SJSA1 (cell line): Measurements from ENCODE around the gene SMC6. TPM values are rescaled to one million over a fixed set of nuclear protein-coding genes. Genes with fewer than 3 reads are reported as not detected.
A peak's percentile ranks its signal among the peaks of the same experiment; 100 is the strongest.

Experiments
- DNase-seq, 2 experiments: peaks; one replicate each; pipeline ENCODE4 v3.0.0-alpha.2; 2015 to 2020; ENCODE audit warnings: low spot score in 2 of 2, low read depth in 1 of 2
- H3K27ac ChIP-seq: fragments of 250-450 bp; sonication (Bioruptor Pico); 2 replicates; pipeline ENCODE4 v1.5.1; 2020; ENCODE audit warnings: mild to moderate bottlenecking, moderate library complexity
- H3K27me3 ChIP-seq: fragments of 250-450 bp; sonication (Bioruptor Pico); replicated peaks from 2 replicates; pipeline ENCODE4 v1.5.1; 2020; ENCODE audit warnings: mild to moderate bottlenecking, moderate library complexity
- H3K36me3 ChIP-seq: fragments of 250-450 bp; sonication (Bioruptor Pico); 2 replicates; pipeline ENCODE4 v1.5.1; 2020; ENCODE audit warnings: mild to moderate bottlenecking
- H3K4me1 ChIP-seq: fragments of 250-450 bp; sonication (Bioruptor Pico); replicated peaks from 2 replicates; pipeline ENCODE4 v1.6.1; 2021; ENCODE audit warnings: mild to moderate bottlenecking
- H3K4me3 ChIP-seq: fragments of 250-450 bp; sonication (Bioruptor Pico); 2 replicates; pipeline ENCODE4 v1.5.1; 2020; ENCODE audit warnings: mild to moderate bottlenecking
- H3K9me3 ChIP-seq: fragments of 250-450 bp; sonication (Bioruptor Pico); replicated peaks from 2 replicates; pipeline ENCODE4 v1.5.1; 2020; ENCODE audit warnings: mild to moderate bottlenecking
- total RNA-seq: library from RNA; depleted of rRNA; stranded (reverse); fragments of >200 nt; shearing (Covaris generic); gene quantifications from 2 replicates; pipeline ENCODE4 v1.2.3, GENCODE V29; 2014

Gene SMC6
- total RNA-seq, 1 experiment from 2014 or later, result 35.8 TPM

GRCh38 chr2:17646081-17646554 lies 107.5 kb downstream of the SMC6 start:
- DNase-seq, result peak; percentile 57 to 70
- Histone ChIP-seq H3K4me1 (peaks cover 29% of the 10 kb centered on the region), H3K36me3 (no peaks in the 10 kb centered on the region), H3K4me3 (no peak overlapping the region), H3K27me3 (no peaks in the 10 kb centered on the region), H3K9me3 (no peaks in the 10 kb centered on the region), H3K27ac (no peak overlapping the region)

- H3K9me3 ChIP-seq, result no peaks in the 10 kb centered on the region
- H3K4me1 ChIP-seq, result peaks cover 29% of the 10 kb centered on the region
- peak in 1 of 2 experiments; percentile 4 for DNase-seq
- no peaks in the 10 kb centered on the region for H3K27me3 ChIP-seq
- H3K36me3 ChIP-seq, result no peaks in the 10 kb centered on the region
- no peak overlapping the region for H3K4me3 ChIP-seq
- H3K27ac ChIP-seq, result no peak overlapping the region
Observed at GRCh38 chr2:17644997-17645720, 108.5 kb downstream of the SMC6 start.

- Histone ChIP-seq H3K36me3 (no peaks in the 10 kb centered on the region), H3K27me3 (no peaks in the 10 kb centered on the region), H3K4me3 (no peak overlapping the region), H3K27ac (peak overlapping the region; percentile 34), H3K9me3 (no peaks in the 10 kb centered on the region), H3K4me1 (peaks cover 29% of the 10 kb centered on the region)
- DNase-seq, result peak; percentile 68 to 81
Observed at GRCh38 chr2:17643031-17643615, 110.5 kb downstream of the SMC6 start.

- Histone ChIP-seq H3K27ac (no peak overlapping the region), H3K27me3 (no peaks in the 10 kb centered on the region), H3K4me3 (no peak overlapping the region), H3K36me3 (no peaks in the 10 kb centered on the region), H3K4me1 (peaks cover 24% of the 10 kb centered on the region), H3K9me3 (no peaks in the 10 kb centered on the region)
- DNase-seq, result no peak
Observed at GRCh38 chr2:17640406-17640805, 113.2 kb downstream of the SMC6 start.

- DNase-seq, result no peak
- H3K27ac ChIP-seq, result no peak overlapping the region
Observed at GRCh38 chr2:17638196-17638743, 115.3 kb downstream of the SMC6 start.

GRCh38 chr2:17637131-17637906 lies 116.3 kb downstream of the SMC6 start:
- H3K27ac ChIP-seq, result no peak overlapping the region
- no peak overlapping the region for H3K4me3 ChIP-seq
- no peaks in the 10 kb centered on the region for H3K9me3 ChIP-seq
- no peaks in the 10 kb centered on the region for H3K4me1 ChIP-seq
- no peak for DNase-seq
- no peaks in the 10 kb centered on the region for H3K27me3 ChIP-seq
- H3K36me3 ChIP-seq, result no peaks in the 10 kb centered on the region

More at GRCh38 chr2:17638196-17638743, 115.3 kb downstream of the SMC6 start:
- no peaks in the 10 kb centered on the region for H3K9me3 ChIP-seq
- H3K4me1 ChIP-seq, result peaks cover 9% of the 10 kb centered on the region
- H3K4me3 ChIP-seq, result no peak overlapping the region
- H3K27me3 ChIP-seq, result no peaks in the 10 kb centered on the region
- no peaks in the 10 kb centered on the region for H3K36me3 ChIP-seq

- DNase-seq, result no peak
- H3K4me1 ChIP-seq, result no peaks in the 10 kb centered on the region
- H3K27me3 ChIP-seq, result no peaks in the 10 kb centered on the region
- no peaks in the 10 kb centered on the region for H3K36me3 ChIP-seq
- H3K4me3 ChIP-seq, result no peak overlapping the region
- H3K9me3 ChIP-seq, result no peaks in the 10 kb centered on the region
- no peak overlapping the region for H3K27ac ChIP-seq
Observed at GRCh38 chr2:17636257-17636656, 117.4 kb downstream of the SMC6 start.

- no peak overlapping the region for H3K27ac ChIP-seq
- DNase-seq, result no peak
- H3K9me3 ChIP-seq, result 0 out of 2 replicates have a peak, but pooled peaks cover 3% of the 10 kb centered on the region
- H3K4me3 ChIP-seq, result no peak overlapping the region
- H3K27me3 ChIP-seq, result no peaks in the 10 kb centered on the region
- H3K4me1 ChIP-seq, result no peaks in the 10 kb centered on the region
- no peaks in the 10 kb centered on the region for H3K36me3 ChIP-seq
Observed at GRCh38 chr2:17634997-17635396, 118.6 kb downstream of the SMC6 start.

- H3K27me3 ChIP-seq, result no peaks in the 10 kb centered on the region
- DNase-seq, result no peak
- H3K4me1 ChIP-seq, result no peaks in the 10 kb centered on the region
- H3K9me3 ChIP-seq, result 0 out of 2 replicates have a peak, but pooled peaks cover 3% of the 10 kb centered on the region
- no peak overlapping the region for H3K4me3 ChIP-seq
- no peaks in the 10 kb centered on the region for H3K36me3 ChIP-seq
- H3K27ac ChIP-seq, result no peak overlapping the region
Observed at GRCh38 chr2:17630089-17630488, 123.5 kb downstream of the SMC6 start.

- no peak for DNase-seq
- H3K27me3 ChIP-seq, result no peaks in the 10 kb centered on the region
- H3K4me3 ChIP-seq, result no peak overlapping the region
- H3K27ac ChIP-seq, result no peak overlapping the region
- no peaks in the 10 kb centered on the region for H3K4me1 ChIP-seq
- H3K9me3 ChIP-seq, result 0 out of 2 replicates have a peak, but pooled peaks cover 3% of the 10 kb centered on the region
- H3K36me3 ChIP-seq, result no peaks in the 10 kb centered on the region
Observed at GRCh38 chr2:17628349-17629261, 125.0 kb downstream of the SMC6 start.

GRCh38 chr2:17627434-17627833 lies 126.2 kb downstream of the SMC6 start:
- 0 out of 2 replicates have a peak, but pooled peaks cover 3% of the 10 kb centered on the region for H3K9me3 ChIP-seq
- H3K27me3 ChIP-seq, result no peaks in the 10 kb centered on the region
- no peaks in the 10 kb centered on the region for H3K4me1 ChIP-seq
- no peak overlapping the region for H3K27ac ChIP-seq
- no peak overlapping the region for H3K4me3 ChIP-seq
- no peaks in the 10 kb centered on the region for H3K36me3 ChIP-seq
- DNase-seq, result no peak

GRCh38 chr2:17626986-17627385 lies 126.6 kb downstream of the SMC6 start:
- no peaks in the 10 kb centered on the region for H3K27me3 ChIP-seq
- no peak for DNase-seq
- no peaks in the 10 kb centered on the region for H3K36me3 ChIP-seq
- peaks cover under 1% of the 10 kb centered on the region for H3K4me1 ChIP-seq
- H3K4me3 ChIP-seq, result no peak overlapping the region
- no peak overlapping the region for H3K27ac ChIP-seq
- 0 out of 2 replicates have a peak, but pooled peaks cover 3% of the 10 kb centered on the region for H3K9me3 ChIP-seq

GRCh38 chr2:17625446-17625845 lies 128.2 kb downstream of the SMC6 start:
- no peak for DNase-seq
- no peaks in the 10 kb centered on the region for H3K27me3 ChIP-seq

More at GRCh38 chr2:17625446-17625845, 128.2 kb downstream of the SMC6 start:
- Histone ChIP-seq H3K9me3 (0 out of 2 replicates have a peak, but pooled peaks cover 3% of the 10 kb centered on the region), H3K27ac (no peak overlapping the region), H3K36me3 (no peaks in the 10 kb centered on the region), H3K4me1 (peaks cover 16% of the 10 kb centered on the region), H3K4me3 (no peak overlapping the region)
